Smooth muscle cell (in vitro differentiated cells): ENCODE measurements around the gene NOL4. TPM values are rescaled to one million over a fixed set of nuclear protein-coding genes. Genes with fewer than 3 reads are reported as not detected.
"Not testable (repeated sequence)": the region's sequence is repeated elsewhere in the genome, so short reads cannot be mapped to it uniquely, and the experiment has no call there.

Experiments
- DNase-seq: peaks from one replicate; lab custom pipeline; 2025; ENCODE audit not compliant: unreplicated experiment; lab: John Stamatoyannopoulos, UW
- H2AFZ ChIP-seq: fragments of 200-600 bp; sonication (generic); 2 replicates; pipeline ENCODE4 v1.6.0; 2016; ENCODE audit warnings: antibody characterized with exemption, low read depth, mild to moderate bottlenecking
- H3F3A ChIP-seq: fragments of 200-600 bp; sonication (generic); 2 replicates; pipeline ENCODE4 v1.6.0; 2017; ENCODE audit warnings: antibody characterized with exemption, low read depth
- H3K27ac ChIP-seq: fragments of 200-600 bp; sonication (generic); 2 replicates; pipeline ENCODE4 v1.5.1; 2016; ENCODE audit warnings: low read depth, mild to moderate bottlenecking
- H3K27me3 ChIP-seq: fragments of 200-600 bp; sonication (generic); 2 replicates; pipeline ENCODE4 v1.6.1; 2016; ENCODE audit warnings: low read depth, mild to moderate bottlenecking
- H3K36me3 ChIP-seq: fragments of 200-600 bp; sonication (generic); 2 replicates; pipeline ENCODE4 v1.5.1; 2016; ENCODE audit warnings: low read depth
- H3K4me1 ChIP-seq: fragments of 200-600 bp; sonication (generic); 2 replicates; pipeline ENCODE4 v1.5.1; 2016; ENCODE audit warnings: low read depth
- H3K4me2 ChIP-seq: fragments of 200-600 bp; sonication (generic); 2 replicates; pipeline ENCODE4 v1.6.0; 2016; ENCODE audit warnings: mild to moderate bottlenecking
- H3K4me3 ChIP-seq: fragments of 200-600 bp; sonication (generic); 2 replicates; pipeline ENCODE4 v1.5.1; 2016; ENCODE audit warnings: mild to moderate bottlenecking
- H3K79me2 ChIP-seq: fragments of 200-600 bp; sonication (generic); 2 replicates; pipeline ENCODE4 v1.6.0; 2016; ENCODE audit warnings: low read depth, mild to moderate bottlenecking
- H3K9ac ChIP-seq: fragments of 200-600 bp; sonication (generic); 2 replicates; pipeline ENCODE4 v1.6.0; 2016; ENCODE audit warnings: low read depth
- H3K9me3 ChIP-seq: fragments of 200-600 bp; sonication (generic); replicated peaks from 2 replicates; pipeline ENCODE4 v1.5.1; 2016; ENCODE audit warnings: low read depth
- H4K20me1 ChIP-seq: fragments of 200-600 bp; sonication (generic); 2 replicates; pipeline ENCODE4 v1.6.0; 2016; ENCODE audit warnings: low read depth
- CTCF ChIP-seq: fragments of 200-600 bp; sonication (generic); IDR thresholded peaks from 2 replicates; pipeline ENCODE4 v1.5.1; 2017; ENCODE audit warnings: borderline replicate concordance, mild to moderate bottlenecking, antibody characterized with exemption; ENCODE audit not compliant: insufficient read depth, poor library complexity, severe bottlenecking
- WGBS: methylation state at CpG from one replicate; pipeline ENCODE4 v1.1.7; 2016; ENCODE audit warnings: low lambda C conversion rate; 5-methylcytosine and 5-hydroxymethylcytosine counted together
- polyA plus RNA-seq: library from polyadenylated mRNA; unstranded; fragments of >200 nt; fragmentation: Nextera tagmentation; extraction: Ambion mirVana; gene quantifications from 2 replicates; pipeline ENCODE4 v1.2.1, GENCODE V29; 2016
- total RNA-seq: library from RNA; depleted of rRNA; stranded (reverse); fragments of >200 nt; gene quantifications from 2 replicates; pipeline ENCODE4 v1.2.3, GENCODE V29; 2014

NOL4 gene
- total and polyA plus RNA-seq, 2 experiments from 2014 or later, result not detected

- WGBS, result 72% methylated on average over 5 of the region's 5 CpGs
- H3K4me2 ChIP-seq, result no peak overlapping the region
- no peak overlapping the region for H3K4me3 ChIP-seq
- no peak overlapping the region for H3K27ac ChIP-seq
- no peaks in the 10 kb centered on the region for H3K27me3 ChIP-seq
- H2AFZ ChIP-seq, result no peak overlapping the region
- no peaks in the 10 kb centered on the region for H3K79me2 ChIP-seq
- H3K4me1 ChIP-seq, result peaks cover 7% of the 10 kb centered on the region
- no peak overlapping the region for H3K9ac ChIP-seq
- H3K9me3 ChIP-seq, result no peaks in the 10 kb centered on the region
- H3F3A ChIP-seq, result no peaks in the 10 kb centered on the region
- H3K36me3 ChIP-seq, result no peaks in the 10 kb centered on the region
- DNase-seq, result no peak
- TF ChIP-seq CTCF, result no peak
- H4K20me1 ChIP-seq, result no peaks in the 10 kb centered on the region
Observed at GRCh38 chr18:34258176-34258575, 33.5 kb upstream of the NOL4 start.

GRCh38 chr18:34251919-34252318 lies 27.2 kb upstream of the NOL4 start:
- no peak for TF ChIP-seq CTCF
- no peaks in the 10 kb centered on the region for H3K27me3 ChIP-seq
- H3K9ac ChIP-seq, result no peak overlapping the region
- no peaks in the 10 kb centered on the region for H3K36me3 ChIP-seq
- no peak overlapping the region for H3K27ac ChIP-seq
- no peaks in the 10 kb centered on the region for H3K79me2 ChIP-seq
- no peaks in the 10 kb centered on the region for H3K4me1 ChIP-seq
- WGBS, result 87% methylated on average over 2 of the region's 2 CpGs
- H3K4me3 ChIP-seq, result no peak overlapping the region
- no peaks in the 10 kb centered on the region for H3F3A ChIP-seq
- no peaks in the 10 kb centered on the region for H3K9me3 ChIP-seq
- DNase-seq, result no peak
- H4K20me1 ChIP-seq, result no peaks in the 10 kb centered on the region
- H2AFZ ChIP-seq, result no peak overlapping the region
- no peak overlapping the region for H3K4me2 ChIP-seq

GRCh38 chr18:34248727-34249126 lies 24.0 kb upstream of the NOL4 start:
- Histone ChIP-seq H3K36me3 (no peaks in the 10 kb centered on the region), H3K4me1 (no peaks in the 10 kb centered on the region), H3K27ac (no peak overlapping the region), H3K4me2 (no peak overlapping the region), H3K27me3 (no peaks in the 10 kb centered on the region), H3K9ac (no peak overlapping the region), H4K20me1 (no peaks in the 10 kb centered on the region), H3K4me3 (no peak overlapping the region), H3F3A (no peaks in the 10 kb centered on the region), H2AFZ (no peak overlapping the region), H3K79me2 (no peaks in the 10 kb centered on the region), H3K9me3 (no peaks in the 10 kb centered on the region)
- TF ChIP-seq CTCF, result no peak
- DNase-seq, result no peak
- 85% methylated on average over 3 of the region's 3 CpGs for WGBS

GRCh38 chr18:34242739-34243138 lies 18.0 kb upstream of the NOL4 start:
- Histone ChIP-seq H3K79me2 (no peaks in the 10 kb centered on the region), H3K36me3 (no peaks in the 10 kb centered on the region), H3K27ac (no peak overlapping the region), H2AFZ (no peak overlapping the region), H3K9me3 (no peaks in the 10 kb centered on the region), H3K4me1 (no peaks in the 10 kb centered on the region), H3K4me3 (no peak overlapping the region), H3K4me2 (no peak overlapping the region), H3K9ac (no peak overlapping the region), H3K27me3 (peaks cover 6% of the 10 kb centered on the region), H3F3A (no peaks in the 10 kb centered on the region), H4K20me1 (no peaks in the 10 kb centered on the region)
- 75% methylated on average over 2 of the region's 2 CpGs for WGBS
- no peak for DNase-seq
- TF ChIP-seq CTCF, result no peak

GRCh38 chr18:34233781-34234388 lies 9.2 kb upstream of the NOL4 start:
- not testable (repeated sequence) for H3K4me2 ChIP-seq, H4K20me1 ChIP-seq, H3K9me3 ChIP-seq, H2AFZ ChIP-seq, H3K36me3 ChIP-seq, H3F3A ChIP-seq, H3K9ac ChIP-seq, H3K4me3 ChIP-seq, DNase-seq, H3K27ac ChIP-seq, H3K4me1 ChIP-seq, H3K79me2 ChIP-seq
- H3K27me3 ChIP-seq, result peaks cover 21% of the 10 kb centered on the region
- WGBS, result 93% methylated on average over 39 of the region's 39 CpGs
